ENCODE measurements around the gene KCNA10. TPM values are rescaled to one million over a fixed set of nuclear protein-coding genes. Genes with fewer than 3 reads are reported as not detected.

The KCNA10 gene
- total and polyA plus RNA-seq, 8 donors = not detected

DNA sequence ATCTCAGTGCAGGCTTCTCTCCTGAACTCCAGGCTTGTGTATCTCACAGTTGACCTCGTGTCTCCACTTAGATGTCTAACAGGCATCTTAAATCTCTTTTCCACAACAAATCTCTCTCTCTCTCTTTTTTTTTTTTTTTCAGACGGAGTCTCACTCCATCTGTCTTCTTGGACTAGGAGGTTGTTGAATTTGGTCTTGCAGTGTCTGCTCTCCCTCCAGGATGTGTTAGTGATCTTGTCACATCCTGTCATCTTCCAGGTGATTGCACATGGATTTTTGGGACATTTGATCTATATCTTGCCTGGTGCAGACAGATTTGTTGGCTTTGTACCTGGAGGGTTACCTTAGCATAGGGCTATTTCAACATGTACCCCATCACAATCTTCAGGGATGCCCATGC, 26.5 kb upstream of the KCNA10 start:
- intact Hi-C loops (cut with DNase I) = no loop called here
- Histone ChIP-seq H3K27ac (no peak overlapping the region), H3K9me3 (no peaks in the 10 kb centered on the region), H3K27me3 (peaks cover 0 to 5% of the 10 kb centered on the region in 2 donors), H3K4me3 (no peak overlapping the region), H3K4me1 (no peaks in the 10 kb centered on the region), H3K36me3 (no peaks in the 10 kb centered on the region)
- ATAC-seq (no peak), DNase-seq (no peak)
- TF ChIP-seq, protein P1, sequence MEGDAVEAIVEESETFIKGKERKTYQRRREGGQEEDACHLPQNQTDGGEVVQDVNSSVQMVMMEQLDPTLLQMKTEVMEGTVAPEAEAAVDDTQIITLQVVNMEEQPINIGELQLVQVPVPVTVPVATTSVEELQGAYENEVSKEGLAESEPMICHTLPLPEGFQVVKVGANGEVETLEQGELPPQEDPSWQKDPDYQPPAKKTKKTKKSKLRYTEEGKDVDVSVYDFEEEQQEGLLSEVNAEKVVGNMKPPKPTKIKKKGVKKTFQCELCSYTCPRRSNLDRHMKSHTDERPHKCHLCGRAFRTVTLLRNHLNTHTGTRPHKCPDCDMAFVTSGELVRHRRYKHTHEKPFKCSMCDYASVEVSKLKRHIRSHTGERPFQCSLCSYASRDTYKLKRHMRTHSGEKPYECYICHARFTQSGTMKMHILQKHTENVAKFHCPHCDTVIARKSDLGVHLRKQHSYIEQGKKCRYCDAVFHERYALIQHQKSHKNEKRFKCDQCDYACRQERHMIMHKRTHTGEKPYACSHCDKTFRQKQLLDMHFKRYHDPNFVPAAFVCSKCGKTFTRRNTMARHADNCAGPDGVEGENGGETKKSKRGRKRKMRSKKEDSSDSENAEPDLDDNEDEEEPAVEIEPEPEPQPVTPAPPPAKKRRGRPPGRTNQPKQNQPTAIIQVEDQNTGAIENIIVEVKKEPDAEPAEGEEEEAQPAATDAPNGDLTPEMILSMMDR (IDR thresholded peaks at IDR 0.05) = no peak

DNA sequence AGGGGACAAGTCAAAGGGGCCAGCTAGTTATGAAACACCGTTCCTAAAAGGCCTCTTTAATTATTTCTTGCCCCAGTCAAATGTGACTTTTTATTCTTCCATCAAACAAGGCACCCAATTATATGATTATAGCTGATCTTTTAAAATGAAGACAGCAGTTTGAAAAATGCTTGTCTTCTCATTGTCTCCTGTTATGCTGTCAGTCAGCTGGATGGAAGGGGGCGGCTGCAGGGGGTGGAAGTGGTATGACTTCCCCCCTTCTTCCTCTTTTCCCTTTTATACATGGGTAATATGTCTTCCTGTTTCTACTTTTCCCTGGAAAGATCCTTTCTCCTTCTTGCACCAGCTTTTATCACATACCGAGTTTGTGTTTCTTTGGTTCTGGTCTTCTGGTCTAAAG, 25.8 kb upstream of the KCNA10 start:
- DNase-seq = no peak
- intact Hi-C loops (cut with DNase I) = no loop called here
- Histone ChIP-seq H3K4me3 (no peak overlapping the region), H3K27me3 (peaks cover 0 to 12% of the 10 kb centered on the region in 2 donors), H3K36me3 (no peaks in the 10 kb centered on the region), H3K9me3 (no peaks in the 10 kb centered on the region), H3K4me1 (no peaks in the 10 kb centered on the region), H3K27ac (no peak overlapping the region)
- no peak for ATAC-seq
- TF ChIP-seq, protein P1 (IDR thresholded peaks at IDR 0.05) = no peak

DNA sequence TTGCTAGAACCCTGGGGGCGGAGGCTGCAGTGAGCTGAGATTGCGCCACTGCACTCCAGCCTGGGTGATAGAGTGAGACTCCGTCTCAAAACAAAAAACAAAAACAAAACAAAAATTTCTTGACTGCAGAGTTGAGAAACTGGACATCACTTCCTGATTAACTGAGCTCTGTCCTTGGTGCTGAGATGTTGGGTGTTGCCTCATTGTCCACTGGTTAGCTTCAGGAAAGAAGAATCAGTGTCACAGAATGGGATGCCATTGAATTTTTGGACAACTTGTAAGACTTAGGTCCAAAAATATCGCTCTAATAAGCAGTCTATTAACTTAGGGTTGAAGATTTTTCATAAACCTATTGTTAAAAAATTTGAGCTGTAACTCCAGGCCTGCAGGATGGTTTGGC, 23.8 kb upstream of the KCNA10 start:
- Histone ChIP-seq H3K9me3 (no peaks in the 10 kb centered on the region), H3K4me3 (no peak overlapping the region), H3K27me3 (peaks cover 0 to 22% of the 10 kb centered on the region in 2 donors), H3K27ac (no peak overlapping the region), H3K4me1 (no peaks in the 10 kb centered on the region), H3K36me3 (no peaks in the 10 kb centered on the region)
- intact Hi-C loops (cut with DNase I) = no loop called here
- TF ChIP-seq, protein P1 (IDR thresholded peaks at IDR 0.05) = no peak
- DNase-seq (peak in 2 of 4 donors; percentile 16 to 44), ATAC-seq (peak; percentile 50)

DNA sequence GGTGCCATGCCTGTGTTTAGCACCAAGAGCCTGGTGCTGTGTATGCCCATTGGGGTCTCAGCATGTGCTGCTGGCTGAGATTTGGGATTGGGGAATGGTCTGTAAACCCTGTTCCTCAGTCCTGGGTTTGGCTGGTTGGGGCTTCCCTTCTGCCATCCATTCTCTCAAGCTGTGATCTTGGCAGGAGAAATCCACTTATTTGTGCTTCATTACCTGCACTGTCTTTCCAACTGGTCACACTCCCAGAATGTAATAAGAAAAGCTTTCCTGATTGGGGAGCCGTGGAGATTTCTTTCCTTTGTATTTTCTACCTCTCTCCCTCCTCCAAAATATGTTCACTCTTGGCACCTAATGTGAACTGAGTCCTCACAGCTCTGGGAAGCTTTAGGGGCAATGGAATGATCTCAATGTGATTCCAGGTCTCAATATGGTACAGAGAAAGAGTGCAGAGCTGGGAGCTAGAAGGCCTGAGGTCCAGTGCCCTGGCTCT, 23.0 kb upstream of the KCNA10 start:
- no peaks in the 10 kb centered on the region for H3K36me3 ChIP-seq
- H3K4me3 ChIP-seq = no peak overlapping the region
- peaks cover 0 to 22% of the 10 kb centered on the region in 2 donors for H3K27me3 ChIP-seq
- intact Hi-C loops (cut with DNase I) = no loop called here
- no peak for ATAC-seq
- no peak overlapping the region for H3K27ac ChIP-seq
- H3K9me3 ChIP-seq = no peaks in the 10 kb centered on the region
- no peak for DNase-seq
- TF ChIP-seq, protein P1 (IDR thresholded peaks at IDR 0.05) = no peak
- no peaks in the 10 kb centered on the region for H3K4me1 ChIP-seq

DNA sequence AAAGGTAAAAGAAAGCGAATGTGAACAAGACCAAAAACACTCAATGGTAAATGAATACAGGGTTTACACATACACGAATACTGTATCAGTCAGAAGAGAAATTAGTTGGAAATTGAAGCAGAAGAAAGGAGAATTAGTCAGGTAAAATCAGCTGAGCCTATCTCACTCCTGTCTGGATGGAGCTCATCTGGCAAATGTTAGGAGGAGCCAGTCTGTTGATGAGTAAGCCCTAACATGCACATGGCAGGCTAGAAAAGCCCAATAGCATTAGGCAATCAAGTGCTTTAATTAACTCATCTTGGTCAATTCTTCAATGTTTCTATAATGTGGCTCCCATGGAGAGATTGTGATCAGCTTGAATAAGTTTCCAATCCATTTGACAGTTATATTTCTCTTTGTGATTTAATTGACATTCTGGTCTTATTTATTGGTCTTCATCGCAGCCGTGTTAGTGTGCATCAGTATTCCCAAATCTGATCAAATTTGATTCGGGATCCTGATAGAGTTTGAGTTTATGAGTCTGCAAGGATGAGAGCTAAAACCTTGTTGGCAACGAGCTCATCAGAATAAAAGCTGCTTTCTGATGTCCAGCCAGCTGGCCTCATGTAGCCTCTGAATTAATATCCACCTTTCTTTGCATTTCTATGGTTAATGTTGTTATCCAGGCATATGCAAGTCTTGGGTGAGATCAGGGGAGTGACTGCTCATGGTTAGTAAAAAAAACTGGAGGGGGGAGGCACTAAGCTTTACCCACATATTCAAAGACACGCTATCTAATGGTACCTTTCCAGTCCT, 22.1 kb upstream of the KCNA10 start:
- H3K4me1 ChIP-seq = no peaks in the 10 kb centered on the region
- TF ChIP-seq, protein P1 (IDR thresholded peaks at IDR 0.05) = no peak
- H3K27me3 ChIP-seq = peaks cover 0 to 22% of the 10 kb centered on the region in 2 donors
- DNase-seq = no peak
- no peaks in the 10 kb centered on the region for H3K36me3 ChIP-seq
- ATAC-seq = no peak
- intact Hi-C loops (cut with DNase I) = no loop called here
- H3K9me3 ChIP-seq = no peaks in the 10 kb centered on the region
- no peak overlapping the region for H3K4me3 ChIP-seq
- H3K27ac ChIP-seq = no peak overlapping the region
